Activated CD4-positive, CD25-positive, alpha-beta regulatory T cell treated with anti-CD3 and anti-CD28 coated beads, Interleukin-2, amount 50 U/mL, for 24 hours (primary cell): Measurements from ENCODE around the gene ABI3BP.
"Not testable (repeated sequence)": the region's sequence is repeated elsewhere in the genome, so short reads cannot be mapped to it uniquely, and the experiment has no call there.

Experiments used
- ATAC-seq, 2 donors: fragments of 150-1000 bp; cut with Tn5 transposase; one replicate each; pipeline ENCODE4 v1.10.0; 2021; ENCODE audit warnings: mild to moderate bottlenecking in 1 of 2, moderate library complexity in 1 of 2

Gene ABI3BP

GRCh38 chr3:100993309-100993708 is at the start of gene ABI3BP:
TSS of gene ABI3BP (minus strand) at chr3:100993421. CDS start at chr3:100993384, 37 bp downstream.
- ATAC-seq = peak; percentile 20 to 35

- ATAC-seq = no peak
These were observed 46.1 kb upstream of the ABI3BP start for GRCh38 chr3:101039285-101039684.

- no peak for ATAC-seq
These were observed 45.7 kb upstream of the ABI3BP start for GRCh38 chr3:101038880-101039279.

- ATAC-seq = no peak
These were observed 45.2 kb upstream of the ABI3BP start for GRCh38 chr3:101038393-101038792.

- ATAC-seq = no peak
These were observed 44.4 kb upstream of the ABI3BP start for GRCh38 chr3:101037613-101038012.

- ATAC-seq = no peak
These were observed 43.5 kb upstream of the ABI3BP start for GRCh38 chr3:101036676-101037075.

GRCh38 chr3:101036213-101036618 is 43.0 kb upstream of the ABI3BP start:
- ATAC-seq = no peak

- ATAC-seq = no peak
These were observed 34.1 kb upstream of the ABI3BP start for GRCh38 chr3:101027286-101027685.

- no peak for ATAC-seq
These were observed 33.7 kb upstream of the ABI3BP start for GRCh38 chr3:101026881-101027280.

GRCh38 chr3:101026244-101026643 is 33.0 kb upstream of the ABI3BP start:
- ATAC-seq = no peak

- no peak for ATAC-seq
These were observed 27.3 kb upstream of the ABI3BP start for GRCh38 chr3:101020351-101021015.

- ATAC-seq = no peak
These were observed 23.8 kb upstream of the ABI3BP start for GRCh38 chr3:101017017-101017416.

- not testable (repeated sequence) for ATAC-seq
These were observed 19.1 kb upstream of the ABI3BP start for GRCh38 chr3:101012312-101012711.

- ATAC-seq = no peak
These were observed 17.9 kb upstream of the ABI3BP start for GRCh38 chr3:101011136-101011535.

GRCh38 chr3:101010296-101010695 is 17.1 kb upstream of the ABI3BP start:
- no peak for ATAC-seq

- ATAC-seq = no peak
These were observed 16.2 kb upstream of the ABI3BP start for GRCh38 chr3:101009386-101009785.

GRCh38 chr3:100999160-100999559 is 5.9 kb upstream of the ABI3BP start:
- ATAC-seq = no peak

GRCh38 chr3:100994809-100995208 is 1.6 kb upstream of the ABI3BP start:
- no peak for ATAC-seq

- ATAC-seq = no peak
These were observed 966 bp upstream of the ABI3BP start for GRCh38 chr3:100994187-100994586.

GRCh38 chr3:100992231-100993012 is 799 bp downstream of the ABI3BP start:
- no peak for ATAC-seq

- no peak for ATAC-seq
These were observed 5.1 kb downstream of the ABI3BP start for GRCh38 chr3:100988080-100988479.

- no peak for ATAC-seq
These were observed 8.9 kb downstream of the ABI3BP start for GRCh38 chr3:100984308-100984707.

- no peak for ATAC-seq
These were observed 10.5 kb downstream of the ABI3BP start for GRCh38 chr3:100982710-100983109.

GRCh38 chr3:100981164-100981911 is 11.9 kb downstream of the ABI3BP start:
- ATAC-seq = no peak
